HepG2 (cell line): Measurements from ENCODE around the gene OR6S1. TPM values are rescaled to one million over a fixed set of nuclear protein-coding genes. Genes with fewer than 3 reads are reported as not detected.
A peak's percentile ranks its signal among the peaks of the same experiment; 100 is the strongest.

Experiments used
- ATAC-seq: fragments of 200-7000 bp; cut with Tn5 transposase; 3 replicates; pipeline ENCODE4 v1.9.1; 2020; ENCODE audit warnings: mild to moderate bottlenecking, moderate library complexity
- BruUV-seq: library from RNA; stranded (reverse); fragments of 400-500 nt; replicated peaks from 2 replicates; lab custom pipeline; 2021; lab: Mats Ljungman, UMichigan
- CTCF ChIA-PET: fragments of 300-600 bp; formaldehyde crosslinking; extraction: SDS; loops from one replicate; lab custom pipeline; 2021; ENCODE audit warnings: low total read pairs, inconsistent platforms, low intra/inter-chr PET ratio; lab: Yijun Ruan, JAX
- POLR2A ChIA-PET: fragments of 350-600 bp; sonication (Branson Sonifier 250); formaldehyde crosslinking; loops from one replicate; lab custom pipeline; 2020; ENCODE audit warnings: antibody characterized with exemption, inconsistent platforms; lab: Yijun Ruan, JAX
- DNase-seq: peaks from one replicate; pipeline ENCODE4 v3.0.0-alpha.2; 2015; ENCODE audit warnings: low spot score
- FAIRE-seq: peaks from 3 replicates; lab custom pipeline; 2011; peaks lifted over from hg19 to GRCh38; lab: Jason Lieb, UNC
- H2AFZ ChIP-seq: one replicate; pipeline ENCODE4 v1.6.1; 2011; ENCODE audit warnings: low read length, inconsistent platforms
- H3K27ac ChIP-seq: fragments of 300-600 bp; 3 replicates; pipeline ENCODE4 v1.8.0; 2011; ENCODE audit warnings: mixed run types, mild to moderate bottlenecking, mixed read lengths, low read length, inconsistent platforms; ENCODE audit not compliant: insufficient read depth; ENCODE audit errors: extremely low read length
- H3K27me3 ChIP-seq, 2 experiments: fragments of 200-600 bp in 1 of 2; 2 replicates in 1 of 2; 3 replicates in 1 of 2; pipeline versions ENCODE4 v1.6.0 to v1.8.0; 2011; ENCODE audit warnings: low read length in 2 of 2, mild to moderate bottlenecking in 2 of 2, moderate library complexity in 2 of 2, inconsistent platforms in 1 of 2; ENCODE audit not compliant: insufficient read depth in 2 of 2, control insufficient read depth in 1 of 2
- H3K36me3 ChIP-seq, 2 experiments: fragments of 200-600 bp in 1 of 2; replicated peaks in 1 of 2; 2 replicates in 1 of 2; 3 replicates in 1 of 2; pipeline versions ENCODE4 v1.5.1 to v1.8.0; 2011; ENCODE audit warnings: low read length in 2 of 2, inconsistent platforms in 1 of 2; ENCODE audit not compliant: insufficient read depth in 2 of 2, control insufficient read depth in 1 of 2
- H3K4me1 ChIP-seq: 2 replicates; pipeline ENCODE4 v1.5.1; 2012; ENCODE audit warnings: low read length, inconsistent platforms; ENCODE audit not compliant: insufficient read depth
- H3K4me2 ChIP-seq: 2 replicates; pipeline ENCODE4 v1.6.0; 2011; ENCODE audit warnings: low read depth, low read length, inconsistent platforms
- H3K4me3 ChIP-seq, 3 experiments: fragments of 200-600 bp in 1 of 3; sonication (generic), shearing (Covaris generic) in 1 of 3; replicated peaks in 1 of 3; 2 replicates each; pipeline ENCODE4 v1.5.1; 2011 to 2016; ENCODE audit warnings: low read length in 3 of 3, inconsistent platforms in 2 of 3, low read depth in 2 of 3, mild to moderate bottlenecking in 2 of 3, control low read depth in 1 of 3, mixed read lengths in 1 of 3; ENCODE audit not compliant: insufficient read depth in 1 of 3
- H3K79me2 ChIP-seq: one replicate; pipeline ENCODE4 v1.6.1; 2011; ENCODE audit warnings: low read length, inconsistent platforms; ENCODE audit not compliant: insufficient read depth
- H3K9ac ChIP-seq: 2 replicates; pipeline ENCODE4 v1.6.0; 2011; ENCODE audit warnings: mild to moderate bottlenecking, low read depth, low read length, inconsistent platforms; ENCODE audit not compliant: insufficient read depth
- H3K9me3 ChIP-seq: 2 replicates; pipeline ENCODE4 v1.5.1; 2012; ENCODE audit warnings: mild to moderate bottlenecking, low read length
- H4K20me1 ChIP-seq: 2 replicates; pipeline ENCODE4 v1.6.0; 2011; ENCODE audit warnings: inconsistent platforms, mild to moderate bottlenecking, low read length, moderate library complexity; ENCODE audit not compliant: insufficient read depth
- CEBPB ChIP-seq: IDR thresholded peaks from 2 replicates; pipeline ENCODE4 v1.6.1; 2011; ENCODE audit warnings: low read depth, low read length, improper control_type of control experiment, borderline replicate concordance
- JARID2 ChIP-seq: sonication (generic); formaldehyde crosslinking; IDR thresholded peaks from 2 replicates; pipeline ENCODE4 v1.8.1; 2023; ENCODE audit warnings: missing genetic modification reagents, inconsistent platforms; ENCODE audit not compliant: insufficient replicate concordance
- WGBS: methylation state at CpG from one replicate; pipeline ENCODE4 v1.1.6; 2017; ENCODE audit warnings: low lambda C conversion rate; 5-methylcytosine and 5-hydroxymethylcytosine counted together
- in situ Hi-C: cut with HindIII; loops from 2 replicates; pipeline ENCODE4 v1.10.0; 2017; ENCODE audit warnings: low pct_unique_long_range_greater_than_20kb; ENCODE audit not compliant: extremely low pct_ligation_motif_present
- intact Hi-C: fragments of 100-400 bp; cut with micrococcal nuclease; formaldehyde crosslinking; loops from one replicate; pipeline ENCODE4 v1.10.0; 2022; ENCODE audit not compliant: unreplicated experiment
- polyA plus RNA-seq, 8 experiments: library from polyadenylated mRNA; depleted of rRNA in 3 of 8; stranded (reverse) in 7 of 8; unstranded in 1 of 8; fragments of >200 nt; fragmentation: Illumina TruSeq in 4 of 8; extraction: Trizol in 4 of 8; gene quantifications; 2 replicates each; pipeline versions ENCODE4 v1.2.1 to v1.2.3, GENCODE V29; 2011 to 2016; ENCODE audit warnings: low read depth in 4 of 8, missing spikeins in 1 of 8, mixed read lengths in 1 of 8; ENCODE audit not compliant: insufficient read depth in 1 of 8
- total RNA-seq, 5 experiments: library from RNA; depleted of rRNA; stranded (reverse); fragments of >200 nt; fragmentation: Illumina TruSeq; extraction: Trizol; gene quantifications; 2 replicates each; pipeline ENCODE4 v1.2.3, GENCODE V29; 2016; ENCODE audit warnings: low read depth in 1 of 5
- TF ChIP-seq, protein P1 (sequence below): sonication (generic); formaldehyde crosslinking; IDR thresholded peaks from 2 replicates; pipeline ENCODE4 v1.4.0; 2020; ENCODE audit warnings: low read depth, missing genetic modification reagents

The OR6S1 gene
- total and polyA plus RNA-seq, 2 of the 13 experiments (the other 11 are each of a cell fraction or from before 2014, with no cell fraction given): 0.09 TPM; not detected in 1

DNA sequence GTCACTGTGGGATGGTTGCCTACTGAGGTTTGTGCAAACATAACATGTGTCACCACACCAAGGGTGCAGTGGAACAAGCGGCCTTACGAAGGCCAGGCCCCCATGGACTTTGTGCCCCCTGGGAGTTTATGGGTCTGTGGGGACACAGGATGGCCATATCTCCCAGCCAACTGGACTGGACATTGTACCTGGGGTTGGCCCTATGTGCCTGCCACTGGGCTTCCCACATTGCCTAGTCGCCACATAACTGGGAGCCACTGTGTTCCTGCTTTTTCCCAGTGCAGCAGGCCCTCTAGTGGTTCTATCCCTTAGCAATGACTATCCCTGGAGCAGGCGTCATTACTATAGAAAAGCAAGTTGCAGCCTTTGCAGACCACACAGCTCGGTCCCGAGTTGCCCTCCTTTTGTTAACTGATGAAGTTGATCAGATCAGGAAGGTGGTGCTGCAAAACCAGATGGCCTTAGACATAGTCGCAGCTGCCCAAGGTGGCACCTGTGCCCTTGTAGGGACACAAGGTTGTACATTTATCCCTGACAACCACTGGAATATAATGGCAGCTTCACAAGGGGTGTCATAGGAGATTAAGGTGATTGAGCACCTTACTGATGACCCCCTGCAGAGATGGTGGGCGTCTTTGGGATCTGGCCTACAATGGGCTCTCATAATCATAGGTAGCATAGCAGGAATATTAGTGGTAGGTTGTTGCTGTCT, 35.1 kb downstream of the OR6S1 start (continued):
- TF ChIP-seq, protein P1, sequence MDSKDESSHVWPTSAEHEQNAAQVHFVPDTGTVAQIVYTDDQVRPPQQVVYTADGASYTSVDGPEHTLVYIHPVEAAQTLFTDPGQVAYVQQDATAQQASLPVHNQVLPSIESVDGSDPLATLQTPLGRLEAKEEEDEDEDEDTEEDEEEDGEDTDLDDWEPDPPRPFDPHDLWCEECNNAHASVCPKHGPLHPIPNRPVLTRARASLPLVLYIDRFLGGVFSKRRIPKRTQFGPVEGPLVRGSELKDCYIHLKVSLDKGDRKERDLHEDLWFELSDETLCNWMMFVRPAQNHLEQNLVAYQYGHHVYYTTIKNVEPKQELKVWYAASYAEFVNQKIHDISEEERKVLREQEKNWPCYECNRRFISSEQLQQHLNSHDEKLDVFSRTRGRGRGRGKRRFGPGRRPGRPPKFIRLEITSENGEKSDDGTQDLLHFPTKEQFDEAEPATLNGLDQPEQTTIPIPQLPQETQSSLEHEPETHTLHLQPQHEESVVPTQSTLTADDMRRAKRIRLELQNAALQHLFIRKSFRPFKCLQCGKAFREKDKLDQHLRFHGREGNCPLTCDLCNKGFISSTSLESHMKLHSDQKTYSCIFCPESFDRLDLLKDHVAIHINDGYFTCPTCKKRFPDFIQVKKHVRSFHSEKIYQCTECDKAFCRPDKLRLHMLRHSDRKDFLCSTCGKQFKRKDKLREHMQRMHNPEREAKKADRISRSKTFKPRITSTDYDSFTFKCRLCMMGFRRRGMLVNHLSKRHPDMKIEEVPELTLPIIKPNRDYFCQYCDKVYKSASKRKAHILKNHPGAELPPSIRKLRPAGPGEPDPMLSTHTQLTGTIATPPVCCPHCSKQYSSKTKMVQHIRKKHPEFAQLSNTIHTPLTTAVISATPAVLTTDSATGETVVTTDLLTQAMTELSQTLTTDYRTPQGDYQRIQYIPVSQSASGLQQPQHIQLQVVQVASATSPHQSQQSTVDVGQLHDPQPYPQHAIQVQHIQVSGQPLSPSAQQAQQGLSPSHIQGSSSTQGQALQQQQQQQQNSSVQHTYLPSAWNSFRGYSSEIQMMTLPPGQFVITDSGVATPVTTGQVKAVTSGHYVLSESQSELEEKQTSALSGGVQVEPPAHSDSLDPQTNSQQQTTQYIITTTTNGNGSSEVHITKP (CRISPR knock-in tag): 0 out of 2 replicates have a peak, but pooled peaks have one; percentile 39

DNA sequence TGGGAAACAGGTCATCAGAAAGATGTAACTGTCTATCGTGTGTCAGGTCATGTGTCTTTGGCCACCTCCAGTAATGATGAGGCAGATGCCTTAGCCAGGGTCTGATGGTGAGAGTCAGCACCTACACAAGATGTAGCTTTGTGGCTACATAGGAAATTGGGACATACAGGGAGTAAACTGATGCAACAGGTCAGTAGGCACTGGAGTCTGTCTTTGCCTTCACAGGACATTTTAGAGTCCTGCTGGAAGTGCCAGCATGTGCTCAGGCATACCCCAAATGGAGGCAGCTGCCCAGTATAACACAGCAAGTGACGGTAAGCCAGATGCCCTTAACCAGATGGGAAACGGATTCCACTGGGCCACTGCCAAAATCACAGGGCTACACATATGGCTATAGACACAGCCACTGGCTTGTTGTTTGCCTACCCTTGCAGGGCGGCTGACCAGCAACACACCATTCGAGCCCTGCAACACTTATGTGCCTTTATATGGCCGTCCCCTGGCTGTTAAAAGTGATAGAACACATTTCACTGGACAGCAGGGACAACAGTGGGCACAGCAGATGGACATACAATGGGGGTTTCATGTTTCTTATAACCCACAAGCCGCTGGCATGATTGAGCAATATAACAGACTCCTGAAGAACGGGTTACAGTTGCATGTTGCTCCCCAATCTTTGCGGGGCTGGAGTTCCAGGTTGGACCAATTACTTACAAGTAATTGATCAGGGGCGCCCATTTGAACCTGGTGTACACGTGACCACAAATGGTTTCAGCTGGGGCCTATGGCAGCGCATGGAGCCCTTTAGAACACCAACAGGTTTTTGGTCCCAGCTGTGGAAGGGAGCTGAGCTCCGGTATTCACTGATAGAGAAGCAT, 37.4 kb downstream of the OR6S1 start:
- WGBS: 64% methylated on average over 11 of the region's 13 CpGs
- ChIA-PET CTCF (no interaction called here), POLR2A (no interaction called here)
- DNase-seq (no peak), ATAC-seq (no peak), FAIRE-seq (no peak)
- in situ Hi-C loops (loop anchor here (25.0 kb wide), 1 partner anchor 142 kb away; the partner anchor contains the start of genes APEX1, OSGEP, PIP4P1 and PNP), intact Hi-C loops (no loop called here)
- no peak overlapping the region for H3K4me3 ChIP-seq
- TF ChIP-seq JARID2 (CRISPR knock-in tag) (no peak), CEBPB (peak; percentile 37; the same call in 1 of the 2 replicates)
- no peaks in the 10 kb centered on the region for H3K79me2 ChIP-seq
- no peak overlapping the region for H3K9ac ChIP-seq
- H3K4me1 ChIP-seq: peaks cover 39% of the 10 kb centered on the region
- peaks cover 0 to under 1% of the 10 kb centered on the region in 2 experiments; a peak in 2 of 5 replicates for H3K27me3 ChIP-seq
- no TSS peak for BruUV-seq
- no peaks in the 10 kb centered on the region for H4K20me1 ChIP-seq
- H3K4me2 ChIP-seq: no peak overlapping the region
- H3K9me3 ChIP-seq: no peaks in the 10 kb centered on the region
- no peaks in the 10 kb centered on the region for H3K36me3 ChIP-seq
- no peak overlapping the region for H2AFZ ChIP-seq
- H3K27ac ChIP-seq: no peak overlapping the region
